GM19193 (cell line): ENCODE results near the gene SPSB1.

Experiments
- POLR2A ChIP-seq: IDR thresholded peaks from 4 replicates; pipeline ENCODE4 v1.6.1; 2011; ENCODE audit not compliant: insufficient read depth, insufficient read length; ENCODE audit errors: extremely low read depth

SPSB1 gene

DNA sequence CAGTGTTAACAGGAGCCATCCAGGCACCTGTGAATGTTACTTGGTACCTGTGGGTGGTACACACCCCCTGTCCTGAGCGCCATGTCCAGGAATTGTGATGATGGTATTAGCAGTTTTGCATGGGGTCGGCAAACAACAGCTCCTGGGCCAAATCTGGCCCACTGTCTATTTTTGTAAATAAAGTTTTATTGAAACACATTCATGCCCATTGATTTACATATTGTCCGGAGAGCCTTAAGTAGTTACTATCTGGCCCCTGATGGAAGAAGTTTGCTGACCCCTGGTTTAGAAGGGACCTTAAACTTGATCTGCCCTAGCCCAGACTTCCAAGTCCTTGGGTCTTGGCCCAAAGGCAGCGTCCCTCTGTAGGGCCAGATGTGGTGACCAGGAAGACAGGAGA, 58.3 kb downstream of the SPSB1 start:
- no peak for TF ChIP-seq POLR2A

GRCh38 chr1:9351654-9352271, 59.1 kb downstream of the SPSB1 start:
- no peak for TF ChIP-seq POLR2A

DNA sequence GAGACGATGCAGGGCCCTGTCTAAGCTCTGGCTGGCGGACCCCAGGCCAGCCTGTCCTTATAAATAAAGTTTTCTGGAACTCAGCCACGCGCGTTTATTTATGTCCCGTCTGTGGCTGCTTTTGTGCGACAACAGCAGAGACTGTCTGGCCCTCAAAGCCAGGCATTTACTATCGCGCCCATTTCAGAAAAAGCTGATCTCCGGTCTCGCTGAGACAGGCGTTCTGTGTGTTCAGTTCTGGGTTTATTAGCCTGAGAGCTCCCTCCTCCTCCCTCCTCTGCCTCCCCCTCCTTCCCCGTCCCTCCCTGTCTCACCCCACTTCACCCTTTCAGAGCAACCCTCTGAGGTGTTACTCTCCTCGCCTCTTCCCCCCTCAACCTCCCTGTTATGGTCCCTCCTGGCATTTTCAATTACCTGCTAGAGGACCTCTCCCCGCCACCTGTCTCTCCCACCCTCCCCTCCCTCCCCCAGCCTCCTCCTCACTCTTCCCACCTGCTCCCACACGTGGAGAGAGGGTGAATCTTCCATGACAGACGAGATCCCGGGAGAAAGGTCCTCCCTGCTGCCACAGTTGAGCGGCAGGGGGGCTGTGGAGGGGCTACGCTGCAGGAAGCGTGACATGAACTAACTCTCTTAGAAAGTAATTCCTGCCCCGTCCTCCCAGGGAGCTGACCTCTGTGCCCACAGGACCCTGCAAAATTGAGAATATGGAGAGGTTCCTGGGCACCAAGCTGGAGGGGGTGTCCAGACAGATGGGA, 59.9 kb downstream of the SPSB1 start:
- TF ChIP-seq POLR2A, result no peak

- TF ChIP-seq POLR2A, result no peak
Measured at GRCh38 chr1:9355503-9355902, 62.8 kb downstream of the SPSB1 start.

DNA sequence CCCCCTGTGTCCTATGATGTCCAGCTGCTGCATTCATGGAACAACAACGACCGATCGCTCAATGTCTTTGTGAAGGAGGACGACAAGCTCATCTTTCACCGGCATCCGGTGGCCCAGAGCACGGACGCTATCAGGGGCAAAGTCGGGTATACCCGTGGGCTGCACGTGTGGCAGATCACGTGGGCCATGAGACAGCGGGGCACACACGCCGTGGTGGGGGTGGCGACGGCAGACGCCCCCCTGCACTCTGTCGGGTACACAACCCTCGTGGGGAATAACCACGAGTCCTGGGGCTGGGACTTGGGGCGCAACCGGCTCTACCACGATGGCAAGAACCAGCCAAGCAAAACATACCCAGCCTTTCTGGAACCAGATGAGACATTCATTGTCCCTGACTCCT, 63.3 kb downstream of the SPSB1 start:
- no peak for TF ChIP-seq POLR2A

DNA sequence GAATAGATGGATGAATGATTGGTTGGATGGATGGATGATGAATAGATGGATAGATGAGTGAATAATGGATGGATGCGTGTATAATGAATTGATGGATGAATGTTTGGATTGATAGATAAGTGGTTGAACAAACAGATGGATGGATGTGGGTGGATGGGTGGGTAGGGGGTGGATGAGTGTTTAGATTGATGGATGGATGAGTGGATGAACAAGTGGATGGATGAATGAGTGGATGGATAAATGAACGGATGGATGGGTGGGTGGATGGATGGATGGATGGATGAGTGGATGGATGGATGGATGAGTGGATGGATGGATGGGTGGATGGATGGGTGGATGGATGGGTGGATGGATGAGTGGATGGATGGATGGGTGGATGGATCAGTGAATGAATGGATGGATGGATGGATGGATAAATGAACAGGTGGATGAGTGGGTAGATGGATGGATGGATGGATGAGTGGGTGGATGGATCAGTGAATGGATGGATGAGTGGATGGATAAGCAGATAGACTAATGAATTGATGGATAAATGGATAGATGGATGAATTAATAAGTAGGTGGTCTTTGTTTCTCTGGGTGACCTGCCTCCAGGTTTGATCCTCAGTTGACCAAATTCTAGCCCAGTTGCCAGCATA, 64.3 kb downstream of the SPSB1 start:
- TF ChIP-seq POLR2A, result no peak

GRCh38 chr1:9357958-9358357, 65.3 kb downstream of the SPSB1 start:
- TF ChIP-seq POLR2A, result no peak

DNA sequence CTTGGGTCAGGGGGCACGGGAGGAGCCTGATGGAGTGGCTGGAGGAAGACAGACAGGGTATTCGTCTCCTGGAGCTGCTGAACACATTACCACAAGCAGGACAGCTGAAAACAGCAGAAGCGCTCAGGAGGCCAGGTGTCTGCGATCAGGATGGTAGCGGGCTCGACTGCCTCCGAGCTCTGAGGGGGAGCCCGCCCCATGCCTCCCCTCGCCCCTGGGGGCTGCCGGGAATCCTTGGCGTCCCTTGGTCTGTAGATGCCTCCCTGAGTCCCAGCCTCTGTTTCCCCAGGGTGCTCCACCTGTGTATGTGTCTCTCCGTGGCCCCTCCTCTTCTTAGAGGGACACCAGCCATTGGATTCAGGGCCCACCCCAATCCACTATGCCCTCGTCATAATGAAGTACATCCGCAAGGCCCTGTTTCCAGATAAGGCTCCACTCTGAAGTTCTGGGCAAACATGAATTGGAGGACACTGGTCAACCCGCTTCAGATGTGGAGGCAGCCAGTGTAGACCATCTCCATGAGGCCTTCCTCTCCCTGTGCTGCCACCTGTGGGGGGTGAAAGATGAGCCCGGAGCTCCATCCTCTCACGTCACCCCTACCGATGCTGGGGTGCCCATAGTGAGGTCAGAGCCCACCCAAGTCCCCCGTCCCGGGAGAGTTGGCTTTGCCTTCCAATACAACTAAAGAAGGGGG, 67.8 kb downstream of the SPSB1 start:
- TF ChIP-seq POLR2A, result no peak

DNA sequence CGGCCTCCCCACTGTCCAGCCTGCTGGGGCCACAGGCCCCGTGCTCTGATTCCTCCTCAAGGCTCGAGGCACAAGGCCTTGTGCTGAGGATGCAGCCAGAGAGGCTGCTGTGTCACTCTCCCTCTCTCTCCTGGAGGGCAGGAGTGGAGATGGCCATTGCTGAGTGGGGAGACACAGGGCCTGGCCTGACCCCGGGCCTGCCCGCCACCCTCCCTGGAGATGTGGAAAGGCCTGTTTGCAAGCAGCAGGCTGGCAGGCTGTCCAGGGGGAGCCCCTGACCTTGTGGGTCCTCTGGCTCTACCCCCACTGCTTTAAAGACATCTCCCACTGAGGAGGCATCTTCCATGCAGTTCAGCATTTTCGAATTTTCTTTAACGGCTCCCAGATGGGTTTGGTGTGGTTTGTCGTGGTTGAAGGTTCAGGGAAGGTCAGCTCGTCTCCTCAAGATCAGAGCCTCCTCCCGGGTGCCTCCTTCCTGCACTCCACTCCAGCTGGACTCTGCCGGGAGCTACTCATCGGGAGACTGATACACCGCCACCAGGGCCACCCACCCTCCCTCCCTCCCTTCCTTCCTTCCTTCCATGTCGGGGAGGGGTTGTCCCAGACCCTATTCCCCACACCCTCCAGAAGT, 69.1 kb downstream of the SPSB1 start:
- TF ChIP-seq POLR2A, result no peak

DNA sequence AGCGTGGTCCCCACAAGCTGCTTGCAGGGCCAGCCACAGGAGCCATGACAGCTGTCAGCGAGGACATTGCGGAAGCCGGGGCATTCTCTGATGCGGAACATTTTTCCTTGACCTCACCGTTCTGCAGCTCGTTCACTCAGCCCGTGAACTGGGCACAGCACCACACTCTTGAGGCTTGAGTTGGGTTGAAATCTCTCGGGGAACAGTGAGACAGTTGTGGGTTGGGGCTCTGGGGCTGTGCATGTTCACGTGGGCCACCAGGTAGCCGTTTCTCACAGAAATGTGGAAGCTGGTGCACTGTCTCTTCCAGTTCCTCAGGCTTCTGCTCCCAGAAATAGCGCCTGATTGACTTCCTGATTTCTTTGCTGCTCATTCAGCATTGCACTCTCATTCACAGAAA, 69.8 kb downstream of the SPSB1 start:
- no peak for TF ChIP-seq POLR2A

- TF ChIP-seq POLR2A, result no peak
Measured at GRCh38 chr1:9363061-9363471, 70.4 kb downstream of the SPSB1 start.

DNA sequence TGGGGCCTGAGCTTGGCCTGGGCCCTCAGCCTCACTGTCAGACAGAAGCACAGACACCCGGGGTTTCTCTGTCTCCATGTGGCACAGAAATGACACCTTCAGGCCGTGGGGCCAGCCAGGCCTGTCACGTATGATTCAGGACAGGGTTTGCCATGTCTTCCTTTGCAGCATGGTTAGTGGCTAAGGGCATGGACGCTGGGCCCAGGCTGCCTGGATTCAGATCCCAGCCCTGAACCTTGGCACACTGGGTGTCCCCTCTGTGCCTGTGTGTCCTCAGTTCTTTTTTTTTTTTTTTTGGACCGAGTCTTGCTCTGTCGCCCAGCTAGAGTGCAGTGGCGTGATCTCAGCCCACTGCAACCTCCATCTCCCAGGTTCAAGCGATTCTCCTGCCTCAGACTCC, 73.6 kb downstream of the SPSB1 start:
- TF ChIP-seq POLR2A, result no peak

GRCh38 chr1:9366943-9367780, 74.5 kb downstream of the SPSB1 start:
- no peak for TF ChIP-seq POLR2A

GRCh38 chr1:9367806-9368205, 75.1 kb downstream of the SPSB1 start:
- no peak for TF ChIP-seq POLR2A
